HG03354 (cell line): ENCODE results near the gene TMEM145.

Source experiments
- ATAC-seq: cut with Tn5 transposase; IDR thresholded peaks from one replicate; pipeline ENCODE4 v1.9.1; 2021; ENCODE audit warnings: mild to moderate bottlenecking; ENCODE audit not compliant: unreplicated experiment, poor library complexity, severe bottlenecking

TMEM145 gene

DNA sequence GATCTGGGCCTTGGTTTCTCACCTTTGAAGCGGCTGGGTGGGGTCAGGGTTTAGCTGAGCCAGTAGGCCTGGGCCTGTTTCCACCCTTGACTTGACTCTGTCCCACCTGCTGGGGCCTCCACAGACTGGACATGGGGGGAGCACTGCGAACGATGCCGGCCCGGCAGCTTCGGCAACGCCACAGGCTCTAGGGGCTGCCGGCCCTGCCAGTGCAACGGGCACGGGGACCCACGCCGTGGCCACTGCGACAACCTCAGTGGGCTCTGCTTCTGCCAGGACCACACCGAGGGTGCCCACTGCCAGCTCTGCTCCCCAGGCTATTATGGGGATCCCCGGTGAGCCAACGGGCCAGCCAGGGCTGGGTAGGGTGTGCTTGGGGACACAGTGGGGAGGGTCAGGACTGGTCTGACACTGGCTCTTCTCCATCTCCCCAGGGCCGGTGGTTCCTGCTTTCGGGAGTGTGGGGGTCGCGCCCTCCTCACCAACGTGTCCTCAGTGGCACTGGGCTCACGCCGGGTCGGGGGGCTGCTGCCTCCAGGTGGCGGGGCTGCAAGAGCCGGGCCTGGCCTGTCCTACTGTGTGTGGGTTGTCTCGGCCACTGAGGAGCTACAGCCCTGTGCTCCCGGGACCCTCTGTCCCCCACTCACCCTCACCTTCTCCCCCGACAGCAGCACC lies 40.4 kb downstream of the TMEM145 start:
- ATAC-seq = no peak

GRCh38 chr19:42355896-42356295 lies 42.8 kb downstream of the TMEM145 start:
- no peak for ATAC-seq

DNA sequence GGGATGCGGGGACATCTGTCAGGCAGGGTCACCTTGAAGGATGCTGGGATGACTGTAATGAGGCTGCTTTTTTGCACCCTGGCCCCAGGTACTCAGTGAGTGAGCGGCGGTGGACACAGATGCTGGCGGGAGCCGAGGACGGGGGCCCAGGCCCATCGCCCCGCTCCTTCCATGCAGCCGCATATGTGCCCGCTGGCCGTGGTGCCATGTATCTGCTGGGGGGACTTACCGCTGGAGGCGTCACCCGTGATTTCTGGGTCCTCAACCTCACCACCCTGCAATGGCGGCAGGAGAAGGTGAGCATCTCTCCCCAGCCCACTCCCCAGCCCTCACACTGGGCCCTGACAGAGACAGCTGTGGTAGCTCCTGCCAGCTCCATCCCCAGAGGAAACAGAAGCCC lies 43.6 kb downstream of the TMEM145 start:
- ATAC-seq = no peak

DNA sequence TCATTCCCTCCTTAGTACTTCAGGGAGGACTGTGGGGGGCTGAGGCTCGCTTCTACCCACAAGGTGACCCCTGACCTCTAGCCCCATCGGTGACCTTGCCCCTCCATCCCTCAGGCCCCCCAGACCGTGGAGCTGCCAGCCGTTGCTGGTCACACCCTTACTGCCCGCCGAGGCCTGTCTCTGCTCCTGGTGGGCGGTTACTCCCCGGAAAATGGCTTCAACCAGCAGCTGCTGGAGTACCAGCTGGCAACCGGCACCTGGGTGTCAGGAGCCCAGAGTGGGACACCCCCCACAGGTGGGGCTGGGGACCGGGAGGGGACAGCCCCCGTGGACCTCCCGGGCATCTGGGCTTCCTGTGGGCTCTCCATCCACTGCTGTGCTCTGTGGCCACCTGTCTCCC lies 44.2 kb downstream of the TMEM145 start:
- no peak for ATAC-seq

GRCh38 chr19:42360787-42361544 lies 47.9 kb downstream of the TMEM145 start:
- no peak for ATAC-seq

GRCh38 chr19:42361545-42361910 lies 48.4 kb downstream of the TMEM145 start:
- no peak for ATAC-seq

- no peak for ATAC-seq
Measured at GRCh38 chr19:42362342-42362741, 49.2 kb downstream of the TMEM145 start.

GRCh38 chr19:42362891-42363440 lies 49.9 kb downstream of the TMEM145 start:
- no peak for ATAC-seq

- ATAC-seq = no peak
Measured at GRCh38 chr19:42363614-42364346, 50.7 kb downstream of the TMEM145 start.

DNA sequence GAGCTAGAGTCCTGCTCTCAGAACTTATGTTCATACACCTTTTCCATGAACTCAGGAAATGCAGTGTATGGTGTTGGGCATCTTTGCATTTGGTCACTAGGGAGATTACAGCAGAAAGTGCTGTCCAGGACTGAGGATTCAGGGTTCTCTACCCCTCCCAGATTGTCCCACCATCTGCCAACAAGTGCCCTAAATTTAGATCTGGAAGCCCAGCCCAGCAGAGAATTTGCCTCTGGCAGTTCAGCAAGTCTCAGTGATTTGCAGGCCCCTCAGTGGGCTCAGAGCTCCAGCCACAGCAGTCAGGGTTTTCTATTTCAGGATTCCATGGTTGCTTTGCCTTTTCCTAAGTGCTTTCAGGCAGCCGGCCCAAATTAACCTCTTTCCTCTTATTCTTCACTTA lies 53.6 kb downstream of the TMEM145 start:
- no peak for ATAC-seq

DNA sequence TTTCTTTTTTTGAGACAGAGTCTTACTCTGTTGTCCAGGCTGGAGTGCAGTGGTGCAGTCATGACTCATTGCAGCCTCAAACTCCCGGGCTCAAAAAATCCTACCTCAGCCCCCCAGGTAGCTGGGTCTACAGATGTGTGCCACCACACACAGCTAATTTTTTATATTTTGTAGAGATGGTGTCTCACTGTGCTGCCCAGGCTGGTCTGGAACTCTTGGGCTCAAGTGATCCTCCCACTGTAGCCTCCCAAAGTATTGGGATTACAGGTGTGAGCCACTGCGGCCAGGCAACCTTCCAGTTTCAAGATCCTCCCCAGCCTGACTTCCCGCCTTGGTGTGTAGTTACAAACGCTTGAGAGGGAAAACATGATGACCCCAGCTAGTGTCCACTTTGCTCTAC lies 54.8 kb downstream of the TMEM145 start:
- no peak for ATAC-seq

- no peak for ATAC-seq
Measured at GRCh38 chr19:42368360-42368759, 55.3 kb downstream of the TMEM145 start.

DNA sequence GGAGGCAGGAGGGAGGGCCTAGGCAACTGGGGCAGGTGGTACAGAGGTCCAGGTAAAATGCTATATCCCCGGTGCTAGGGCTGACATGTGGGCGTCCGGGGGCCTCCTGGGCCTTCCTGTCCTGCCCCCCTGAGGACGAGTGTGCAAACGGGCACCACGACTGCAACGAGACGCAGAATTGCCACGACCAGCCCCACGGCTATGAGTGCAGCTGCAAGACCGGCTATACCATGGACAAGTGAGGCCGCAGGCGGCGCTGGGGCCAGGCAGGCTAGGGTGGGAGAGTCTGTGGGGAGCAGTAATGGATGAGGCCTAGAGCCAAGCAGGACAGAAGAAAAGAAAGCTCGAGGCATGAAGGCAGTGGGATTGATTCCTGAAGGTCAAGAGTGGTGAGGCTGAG lies 55.7 kb downstream of the TMEM145 start:
- ATAC-seq = no peak

DNA sequence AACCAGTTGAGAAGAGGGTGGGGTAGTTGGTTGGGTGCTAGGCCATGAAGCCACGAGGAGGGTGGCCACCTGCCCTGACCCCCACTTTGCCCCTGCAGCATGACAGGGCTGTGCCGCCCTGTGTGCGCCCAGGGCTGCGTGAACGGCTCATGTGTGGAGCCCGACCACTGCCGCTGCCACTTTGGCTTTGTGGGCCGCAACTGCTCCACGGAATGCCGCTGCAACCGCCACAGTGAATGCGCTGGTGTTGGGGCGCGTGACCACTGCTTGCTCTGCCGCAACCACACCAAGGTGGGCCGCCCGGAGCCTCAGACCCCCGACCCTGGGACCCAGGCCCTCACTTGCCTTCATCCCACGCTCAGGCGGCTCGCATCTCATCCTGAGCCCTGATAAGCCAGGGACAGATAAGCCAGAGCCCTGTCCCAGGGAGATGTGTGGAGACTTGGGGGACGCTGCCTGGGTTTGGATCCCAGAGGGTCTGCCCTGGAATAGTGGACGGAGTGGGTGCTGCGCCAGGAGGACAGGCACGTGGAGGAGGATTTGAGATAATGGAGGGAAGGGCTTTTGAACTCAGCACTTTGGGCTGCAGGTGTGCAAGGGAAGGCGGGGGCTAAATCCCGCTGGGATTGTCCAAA lies 56.4 kb downstream of the TMEM145 start:
- no peak for ATAC-seq

GRCh38 chr19:42370068-42370520 lies 57.0 kb downstream of the TMEM145 start:
- no peak for ATAC-seq

- ATAC-seq = no peak
Measured at GRCh38 chr19:42370626-42371175, 57.6 kb downstream of the TMEM145 start.
